HG03457 (cell line): ENCODE results near the gene RBMS3.
"Not testable (repeated sequence)": the region's sequence is repeated elsewhere in the genome, so short reads cannot be mapped to it uniquely, and the experiment has no call there.

Source experiments
- ATAC-seq: cut with Tn5 transposase; IDR thresholded peaks from one replicate; pipeline ENCODE4 v1.9.1; 2021; ENCODE audit warnings: moderate number of reproducible peaks; ENCODE audit not compliant: unreplicated experiment

RBMS3 gene

DNA sequence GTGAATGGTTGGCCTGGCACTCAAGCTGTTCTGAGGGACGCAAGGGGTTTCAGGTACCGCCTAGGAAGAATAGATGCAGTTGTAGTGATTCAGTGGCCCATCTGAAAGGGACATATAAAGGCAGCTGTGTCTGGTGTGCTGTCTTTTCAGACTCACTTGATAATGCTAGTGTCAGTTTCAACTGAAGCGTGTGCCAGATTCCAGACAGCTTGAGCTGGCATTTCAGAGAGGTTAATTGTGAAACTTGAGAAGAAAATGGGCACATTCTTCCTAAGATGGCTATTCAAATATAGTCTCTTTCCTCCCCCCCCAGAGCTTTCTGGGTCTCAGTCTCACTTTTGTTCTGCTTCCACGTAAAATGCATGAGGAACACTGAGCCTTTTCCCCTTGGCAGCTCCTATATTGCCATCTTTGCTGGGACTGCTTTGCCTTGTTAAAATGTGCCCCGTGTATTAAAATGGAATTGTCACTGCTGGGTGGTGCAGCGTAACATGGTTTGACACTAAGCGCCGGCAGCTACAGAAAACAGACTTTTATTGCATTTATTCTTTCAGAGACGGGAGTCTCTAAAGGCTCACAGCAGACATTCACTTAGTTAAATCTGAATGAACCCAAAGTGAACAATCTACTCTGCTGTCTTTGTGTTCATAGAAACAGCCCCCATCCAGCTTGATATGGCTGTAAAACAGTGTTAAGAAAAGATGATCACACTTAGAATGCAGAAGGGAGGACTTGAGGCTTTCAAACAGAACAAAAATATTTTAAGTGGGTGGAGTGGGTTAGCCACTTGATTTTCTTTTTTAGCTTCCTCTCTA, 478.7 kb downstream of the RBMS3 start:
- ATAC-seq: no peak

DNA sequence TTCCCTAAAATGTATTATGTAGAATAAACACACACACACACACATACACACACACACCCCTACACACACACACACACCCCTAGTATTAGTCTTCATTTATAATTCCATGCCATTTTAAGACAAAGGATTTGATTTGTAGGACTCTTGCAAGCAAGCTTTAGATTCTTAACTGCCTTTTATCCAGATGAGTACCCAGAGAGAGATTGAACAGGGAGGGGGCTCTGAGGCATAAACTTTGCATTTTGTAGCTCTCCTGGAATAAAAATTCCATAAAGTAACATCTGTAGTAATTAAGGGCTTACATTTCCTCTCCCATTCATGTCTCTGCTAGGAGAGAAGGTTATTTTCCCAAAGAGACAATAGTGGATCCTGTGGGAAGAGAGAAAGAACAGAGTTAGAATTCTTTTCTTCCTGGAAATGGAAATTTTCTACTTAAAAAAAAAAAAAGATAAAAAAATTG, 479.4 kb downstream of the RBMS3 start:
- no peak for ATAC-seq

DNA sequence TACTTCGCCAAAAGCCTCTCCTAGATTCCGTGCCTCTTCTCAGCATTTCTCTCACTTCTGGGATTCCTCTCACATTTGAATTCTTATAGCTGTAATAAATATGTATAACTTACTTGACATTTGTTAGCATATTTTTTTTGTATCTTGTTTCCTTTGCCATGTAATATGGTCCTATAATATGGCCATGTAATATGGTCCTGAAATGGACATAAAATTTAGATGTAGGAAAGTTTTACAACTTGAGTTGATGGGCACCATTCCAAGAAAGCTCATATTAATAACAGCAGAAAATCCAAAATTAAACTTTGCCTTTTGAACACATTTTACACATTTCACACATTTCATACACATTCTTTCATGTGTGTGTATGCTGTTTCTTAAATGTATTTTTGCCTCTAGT, 480.6 kb downstream of the RBMS3 start:
- ATAC-seq: no peak

DNA sequence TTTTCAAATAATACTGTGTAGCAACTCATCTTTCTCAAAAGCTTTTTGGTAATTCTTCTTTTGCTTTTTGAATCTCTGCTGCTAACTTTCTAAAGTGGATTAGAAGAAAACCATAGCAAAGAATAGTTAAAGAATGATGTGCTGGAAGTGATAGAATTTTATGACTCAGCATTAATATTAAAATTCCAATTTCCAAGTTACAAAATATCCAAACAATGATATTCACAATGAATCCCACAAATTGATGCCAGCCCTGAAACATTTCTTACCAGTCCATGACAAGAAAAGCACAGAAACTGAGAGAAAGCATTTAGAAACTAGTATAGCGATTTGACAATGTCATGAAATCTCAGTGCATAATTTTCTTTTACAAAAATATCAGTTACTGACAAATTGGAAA, 482.2 kb downstream of the RBMS3 start:
- ATAC-seq: no peak

DNA sequence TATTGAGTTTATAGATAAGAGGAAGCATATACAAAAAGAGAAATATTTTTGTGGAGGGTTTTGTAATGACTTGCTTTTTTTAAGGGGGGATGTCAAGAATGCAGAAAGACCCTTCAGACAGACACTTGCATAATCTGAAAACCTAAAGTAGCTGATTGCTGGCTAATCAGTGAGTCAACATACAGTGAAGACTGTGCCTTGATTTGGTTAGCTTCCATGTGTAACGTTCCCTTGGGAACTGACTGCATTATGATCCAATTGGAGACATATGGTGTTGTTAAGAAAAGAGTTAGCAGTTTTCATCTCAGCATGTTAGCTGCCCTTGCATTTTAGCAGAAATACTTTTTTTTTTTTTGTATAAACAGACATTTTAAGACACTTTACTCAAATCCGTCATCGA, 483.2 kb downstream of the RBMS3 start:
- ATAC-seq: no peak

DNA sequence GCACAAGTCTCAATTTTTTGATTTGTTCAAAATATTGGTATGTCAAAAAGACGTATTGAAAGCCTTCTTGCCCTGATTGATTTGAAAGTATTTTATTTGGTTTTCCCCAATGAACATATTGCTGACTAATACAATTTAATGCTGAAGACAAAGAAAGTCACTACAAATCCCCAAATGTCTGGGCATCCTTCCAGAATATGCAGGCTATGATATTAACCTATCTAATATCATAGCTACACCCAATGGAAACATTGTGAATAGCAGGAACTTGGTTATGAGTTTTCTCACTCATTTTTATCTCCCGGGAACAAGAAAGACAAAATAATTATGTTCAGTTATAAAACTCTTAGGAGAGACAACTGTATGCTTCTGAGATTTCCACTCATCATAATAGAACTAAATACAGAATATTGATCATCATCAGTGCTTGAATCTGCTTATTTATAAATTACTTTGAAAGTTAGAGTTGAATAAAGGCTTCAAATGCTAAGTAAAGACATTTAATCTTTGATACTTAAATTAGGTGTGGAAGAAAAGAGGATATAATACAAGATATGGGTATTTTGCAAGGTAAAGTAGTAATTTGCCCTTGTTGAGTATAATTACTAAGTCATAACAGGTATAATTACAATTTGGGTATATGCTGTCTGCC, 483.9 kb downstream of the RBMS3 start:
- ATAC-seq: no peak

DNA sequence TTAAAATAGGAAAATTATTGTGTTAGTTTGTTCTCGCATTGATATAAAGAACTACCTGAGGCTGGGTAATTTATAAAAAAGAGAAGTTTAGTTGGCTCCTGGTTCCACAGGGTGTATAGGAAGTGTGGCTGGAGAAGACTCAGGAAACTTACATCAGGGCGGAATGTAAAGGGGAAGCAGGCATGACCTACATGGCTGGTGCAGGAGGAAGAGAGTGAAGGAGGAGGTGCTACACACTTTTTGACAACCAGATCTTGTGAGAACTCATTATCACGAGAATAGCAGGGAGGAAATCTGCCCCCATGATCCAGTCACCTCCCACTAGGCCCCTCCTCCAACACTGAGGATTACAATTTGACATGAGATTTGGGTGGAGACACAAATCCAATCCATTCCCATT, 490.7 kb downstream of the RBMS3 start:
- no peak for ATAC-seq

DNA sequence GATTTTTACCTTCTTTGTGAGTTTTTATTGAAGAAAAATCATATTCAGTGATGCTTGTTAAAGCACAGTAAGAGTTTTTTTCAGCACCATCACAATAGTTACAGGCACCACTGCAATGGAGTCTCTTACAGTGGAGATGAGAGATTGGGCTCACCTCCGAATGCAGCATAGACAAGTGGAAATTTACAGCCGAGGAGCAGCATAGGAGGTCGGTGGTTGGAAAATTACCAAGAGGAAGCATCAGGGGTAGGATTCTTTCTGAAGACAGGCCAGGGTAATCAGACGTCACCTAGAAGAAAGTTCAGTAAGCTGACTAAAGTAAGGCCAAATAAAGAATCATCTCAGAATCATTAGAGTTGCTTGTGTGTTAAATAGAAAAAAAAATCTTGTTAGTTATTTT, 491.6 kb downstream of the RBMS3 start:
- ATAC-seq: no peak

DNA sequence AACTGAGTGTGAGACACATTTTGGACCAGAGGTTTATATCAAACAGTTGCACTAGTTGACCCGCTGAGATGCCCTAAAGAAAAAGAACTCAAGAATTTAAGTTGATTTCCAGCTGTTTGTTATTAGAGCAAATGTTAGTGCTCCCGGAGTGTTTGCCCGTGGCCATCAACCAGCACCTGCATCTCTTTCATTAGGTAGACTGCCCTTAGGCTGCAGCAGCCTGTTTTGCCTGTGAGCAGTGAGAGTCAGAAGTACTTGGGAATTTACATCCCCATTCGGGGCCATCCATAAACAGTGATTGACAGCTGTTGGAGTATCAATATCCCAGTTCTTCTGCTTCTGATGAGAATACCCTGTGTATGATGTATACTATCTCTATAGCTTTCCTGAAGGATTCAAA, 492.6 kb downstream of the RBMS3 start:
- no peak for ATAC-seq

DNA sequence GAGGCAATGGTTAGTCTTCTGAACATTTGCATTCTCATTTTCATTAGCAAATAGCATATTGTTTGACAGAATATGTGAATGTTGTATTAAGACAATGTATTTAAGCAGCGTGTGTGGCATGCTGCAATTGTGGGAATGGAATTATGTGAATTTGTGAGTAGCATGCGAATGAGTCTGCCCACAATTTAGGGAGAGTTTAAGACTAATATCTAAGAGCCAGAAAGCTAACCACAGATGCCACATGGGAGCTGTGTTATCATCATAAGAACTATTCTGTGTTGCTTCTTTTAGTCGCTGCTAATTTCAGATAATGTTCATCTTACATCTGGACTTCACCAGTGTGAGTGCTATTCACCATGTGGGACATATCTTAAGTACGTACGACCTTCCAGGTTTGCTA, 494.5 kb downstream of the RBMS3 start:
- no peak for ATAC-seq

DNA sequence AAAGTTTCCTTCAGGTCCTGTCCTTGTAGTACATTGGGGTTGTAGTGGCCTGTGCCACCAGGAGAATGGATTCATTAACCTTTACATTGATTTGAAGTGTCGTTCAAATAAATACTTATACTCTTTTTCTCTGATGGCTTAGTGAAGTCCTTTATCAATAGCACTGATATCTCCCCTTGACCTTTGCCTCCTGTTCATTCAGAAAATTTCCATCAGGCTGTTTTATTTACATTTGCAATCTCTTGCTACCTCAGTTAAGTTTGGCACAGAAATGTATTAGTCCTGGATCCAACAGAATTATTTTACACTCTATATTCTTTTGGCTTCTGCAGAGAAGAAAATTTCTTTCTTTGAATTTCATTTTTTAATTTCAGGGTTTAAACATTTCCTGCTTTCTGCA, 497.0 kb downstream of the RBMS3 start:
- no peak for ATAC-seq

DNA sequence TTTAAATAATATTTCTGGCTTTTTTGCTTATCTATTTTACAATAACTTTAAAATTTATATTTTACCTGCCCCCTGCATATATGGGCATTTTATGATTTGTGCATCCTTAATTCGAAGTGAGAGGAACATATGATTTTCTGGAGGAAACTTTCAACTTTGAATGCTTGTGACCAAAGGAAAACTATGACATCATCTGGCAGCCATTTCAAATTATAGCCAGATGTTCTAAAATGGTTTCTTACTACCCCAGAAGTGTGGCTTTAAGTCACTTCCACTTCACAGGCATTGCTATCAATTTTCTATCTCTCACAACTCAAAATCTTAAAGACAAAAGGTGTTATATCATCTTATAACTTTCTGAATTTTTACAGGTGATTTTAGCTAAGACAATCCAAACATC, 508.8 kb downstream of the RBMS3 start:
- no peak for ATAC-seq

DNA sequence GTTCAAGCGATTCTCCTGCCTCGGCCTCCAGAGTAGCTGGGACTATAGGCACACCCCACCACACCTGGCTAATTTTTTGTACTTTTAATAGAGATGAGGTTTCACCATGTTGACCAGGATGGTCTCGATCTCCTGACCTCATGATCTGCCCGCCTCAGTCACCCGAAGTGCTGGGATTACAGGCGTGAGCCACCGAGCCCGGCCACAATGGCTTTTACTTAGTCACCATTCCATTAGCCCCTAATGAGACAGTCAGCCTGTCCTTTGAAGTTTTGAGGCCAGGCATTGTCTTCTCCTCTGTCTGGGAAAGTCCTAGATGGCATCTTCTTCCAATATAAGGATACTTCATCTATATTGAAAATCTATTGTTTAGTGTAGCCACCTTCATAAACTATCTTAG, 515.9 kb downstream of the RBMS3 start:
- ATAC-seq: no peak

DNA sequence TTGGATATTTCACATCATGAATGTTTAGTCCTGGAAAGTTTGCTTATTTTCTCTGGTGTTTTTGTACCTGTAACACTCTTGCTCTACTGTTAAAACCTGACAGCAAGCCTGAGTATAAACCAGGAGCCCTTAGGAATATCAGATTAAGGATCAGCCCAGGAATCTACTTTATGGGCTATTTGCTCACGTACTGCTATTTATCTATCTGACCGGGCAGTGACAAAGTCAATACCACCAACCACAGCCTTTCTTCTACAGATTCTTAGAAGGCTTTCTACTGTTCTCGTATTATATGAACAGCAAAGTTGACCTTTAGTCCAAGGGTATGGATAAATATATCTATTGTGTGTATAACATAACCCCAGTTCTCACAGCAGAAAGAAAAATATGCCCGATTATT, 521.2 kb downstream of the RBMS3 start:
- no peak for ATAC-seq

DNA sequence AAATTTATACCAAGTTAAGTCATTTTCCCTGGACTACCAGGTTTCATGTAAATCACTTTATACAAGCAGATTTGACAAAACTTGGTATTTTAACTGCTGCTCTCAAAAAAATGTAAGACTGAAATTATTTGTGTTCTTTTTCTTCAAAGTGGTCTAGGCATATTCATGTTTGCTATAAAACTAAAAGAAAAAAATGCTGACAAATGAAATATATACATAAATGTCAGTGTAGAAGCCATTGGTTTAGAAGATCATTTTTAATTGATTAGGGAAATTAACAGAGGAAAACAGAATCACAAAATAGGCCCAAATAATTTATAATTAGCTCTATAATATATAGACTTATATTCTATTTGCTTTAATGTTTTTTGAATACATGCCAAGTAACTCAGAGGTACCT, 523.2 kb downstream of the RBMS3 start:
- no peak for ATAC-seq

DNA sequence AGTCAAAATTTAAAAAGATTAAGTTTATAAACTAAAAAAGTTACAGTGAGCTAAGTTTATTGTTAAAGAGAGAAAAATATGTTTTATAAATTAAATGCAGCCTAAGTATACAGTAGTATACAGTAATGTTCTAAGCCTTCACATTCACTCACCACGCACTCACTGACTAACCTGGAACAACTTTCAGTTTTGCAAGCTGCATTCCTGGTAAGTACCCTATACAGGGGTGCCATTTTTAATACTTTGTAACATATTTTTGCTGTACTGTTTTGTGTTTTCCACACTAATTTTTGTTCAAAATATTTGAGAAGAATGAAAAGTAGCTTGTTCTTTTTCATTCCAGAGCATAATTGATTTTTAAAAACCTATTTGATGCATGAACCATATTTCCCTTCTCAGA, 524.9 kb downstream of the RBMS3 start:
- no peak for ATAC-seq

DNA sequence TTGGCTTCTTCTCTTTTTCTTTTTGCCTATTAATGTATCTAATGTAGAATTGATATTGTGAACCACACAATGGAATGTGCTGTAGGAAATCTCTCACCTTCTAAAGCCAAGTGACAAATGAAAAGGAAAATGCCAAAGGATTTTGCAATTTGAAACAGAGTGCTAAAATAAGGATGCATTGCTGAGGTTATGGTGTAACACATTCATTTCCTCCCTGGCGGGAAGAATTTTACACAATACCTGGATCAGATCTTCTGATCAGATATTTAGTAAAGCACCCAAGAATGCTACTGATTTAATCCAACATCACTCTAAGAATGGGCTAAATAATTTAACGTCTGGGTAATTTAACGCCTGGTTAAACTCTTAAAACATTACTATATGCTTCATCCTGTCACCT, 527.5 kb downstream of the RBMS3 start:
- ATAC-seq: not testable (repeated sequence)

DNA sequence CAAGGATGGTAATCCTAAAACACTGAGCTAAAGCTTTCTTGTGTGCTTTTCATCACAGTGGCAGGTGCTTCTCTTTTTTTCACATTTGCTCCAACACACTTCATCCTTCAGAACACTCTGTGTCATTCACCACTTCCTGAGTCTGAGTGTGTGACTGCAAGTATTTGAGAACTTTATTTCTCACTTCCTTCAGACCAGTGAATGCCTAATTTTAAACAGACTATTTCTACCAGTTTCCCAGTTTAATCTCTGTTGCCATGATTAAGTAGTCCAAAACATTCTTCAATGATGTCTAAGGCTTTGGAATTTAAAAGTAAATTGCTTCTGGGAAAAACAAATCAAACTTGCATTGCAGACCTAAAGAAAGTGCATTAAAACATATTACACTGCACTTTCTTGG, 541.2 kb downstream of the RBMS3 start:
- no peak for ATAC-seq

DNA sequence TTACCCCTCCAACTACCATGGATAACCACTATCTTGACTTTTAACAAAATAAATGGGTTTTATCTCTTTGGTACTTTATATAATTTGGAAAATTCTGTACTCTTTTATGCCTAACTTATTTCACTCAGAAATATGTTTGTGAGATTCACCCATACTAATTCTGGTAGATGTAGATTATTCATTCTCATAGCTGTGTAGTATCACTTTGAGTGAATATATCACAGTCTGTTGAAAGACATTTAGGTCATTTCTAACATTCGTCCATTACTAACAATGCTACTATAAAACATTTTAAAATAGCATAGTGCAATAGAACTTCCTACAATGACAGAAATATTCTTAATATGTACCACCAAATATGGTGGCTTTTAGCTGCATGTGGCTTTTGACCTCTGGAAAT, 542.4 kb downstream of the RBMS3 start:
- ATAC-seq: no peak

DNA sequence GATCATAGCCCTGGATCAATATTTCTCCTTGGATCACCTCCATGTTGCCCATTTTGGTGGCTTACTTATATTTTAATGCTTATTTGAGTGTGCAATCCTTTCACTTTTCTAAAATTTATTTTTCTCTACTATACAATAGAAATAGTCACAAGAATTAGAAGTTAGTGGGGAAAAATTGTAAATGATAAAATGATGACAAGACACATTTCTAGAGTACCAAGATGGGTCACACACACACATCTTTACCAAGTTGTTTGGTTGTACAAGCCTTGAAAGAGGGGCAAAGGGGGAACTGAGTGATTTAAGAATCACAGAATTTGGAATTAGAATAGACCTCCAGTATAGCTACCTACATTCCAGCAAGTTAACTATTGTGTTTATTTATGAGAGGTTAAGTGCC, 545.8 kb downstream of the RBMS3 start:
- no peak for ATAC-seq

DNA sequence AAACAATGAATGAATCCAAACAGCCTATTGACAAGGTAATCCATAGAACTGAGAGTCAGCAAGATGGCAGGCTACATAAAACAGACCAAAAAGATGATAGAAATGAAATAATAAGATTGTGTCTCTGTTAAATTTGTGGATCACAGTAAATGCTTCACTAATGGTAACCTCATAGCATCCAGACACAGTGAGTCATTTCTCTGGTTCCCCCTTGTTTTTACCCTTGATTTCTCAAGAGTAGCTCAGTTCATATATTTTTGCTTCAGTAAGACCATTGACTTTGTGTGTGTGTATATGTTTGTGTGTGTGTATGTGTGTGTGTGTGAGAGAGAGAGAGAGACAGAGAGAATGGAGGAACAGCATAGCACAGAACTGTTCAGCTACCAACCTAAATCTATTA, 546.9 kb downstream of the RBMS3 start:
- no peak for ATAC-seq

DNA sequence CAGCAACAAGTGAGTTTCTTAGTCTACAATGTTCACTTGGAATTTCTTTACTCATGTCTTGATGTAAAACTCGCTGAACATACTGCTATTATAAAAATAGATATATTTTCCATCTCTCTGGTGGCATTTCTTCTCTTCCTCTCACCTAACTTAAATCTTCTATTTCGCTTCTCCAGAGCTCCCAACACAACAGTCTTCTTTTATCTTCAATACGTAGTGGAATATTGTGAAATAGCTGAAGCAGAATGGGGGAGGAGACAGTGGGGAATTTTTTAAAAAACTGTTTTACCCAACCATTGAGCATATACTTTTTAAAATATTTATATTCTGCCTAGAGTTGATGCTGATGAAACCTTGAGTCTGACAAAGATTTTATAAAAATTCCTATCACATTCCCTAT, 548.5 kb downstream of the RBMS3 start:
- no peak for ATAC-seq

DNA sequence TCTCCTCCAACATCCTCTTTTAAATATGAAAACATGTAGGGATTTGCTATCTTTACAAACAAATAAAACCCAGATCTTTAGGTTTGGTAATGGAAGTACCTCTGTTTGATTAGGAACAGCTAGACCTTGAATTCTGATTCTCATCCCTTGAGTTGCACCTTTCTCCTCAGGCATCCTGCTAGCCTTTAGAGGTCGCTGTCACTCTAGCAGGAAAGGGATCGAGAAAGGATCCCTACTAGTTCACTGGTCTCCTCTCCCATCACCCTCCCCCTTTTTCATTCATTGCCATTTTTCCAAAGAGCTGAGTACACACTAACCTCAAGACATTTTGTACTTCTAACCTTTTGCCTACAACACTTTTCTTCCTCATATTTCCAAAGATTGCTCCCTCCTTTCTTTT, 569.8 kb downstream of the RBMS3 start:
- ATAC-seq: no peak
